HG03469 (cell line): ENCODE data around the gene HES5.

ENCODE experiments used
- ATAC-seq: cut with Tn5 transposase; IDR thresholded peaks from one replicate; pipeline ENCODE4 v1.9.1; 2021; ENCODE audit warnings: mild to moderate bottlenecking, moderate library complexity, moderate number of reproducible peaks; ENCODE audit not compliant: unreplicated experiment

HES5 gene

GRCh38 chr1:2483026-2483425 lies 47.0 kb downstream of the HES5 start:
- ATAC-seq, result no peak

- no peak for ATAC-seq
Observed at GRCh38 chr1:2482588-2482987, 47.5 kb downstream of the HES5 start.

- no peak for ATAC-seq
Observed at GRCh38 chr1:2481885-2482284, 48.2 kb downstream of the HES5 start.

- ATAC-seq, result no peak
Observed at GRCh38 chr1:2480986-2481364, 49.1 kb downstream of the HES5 start.

DNA sequence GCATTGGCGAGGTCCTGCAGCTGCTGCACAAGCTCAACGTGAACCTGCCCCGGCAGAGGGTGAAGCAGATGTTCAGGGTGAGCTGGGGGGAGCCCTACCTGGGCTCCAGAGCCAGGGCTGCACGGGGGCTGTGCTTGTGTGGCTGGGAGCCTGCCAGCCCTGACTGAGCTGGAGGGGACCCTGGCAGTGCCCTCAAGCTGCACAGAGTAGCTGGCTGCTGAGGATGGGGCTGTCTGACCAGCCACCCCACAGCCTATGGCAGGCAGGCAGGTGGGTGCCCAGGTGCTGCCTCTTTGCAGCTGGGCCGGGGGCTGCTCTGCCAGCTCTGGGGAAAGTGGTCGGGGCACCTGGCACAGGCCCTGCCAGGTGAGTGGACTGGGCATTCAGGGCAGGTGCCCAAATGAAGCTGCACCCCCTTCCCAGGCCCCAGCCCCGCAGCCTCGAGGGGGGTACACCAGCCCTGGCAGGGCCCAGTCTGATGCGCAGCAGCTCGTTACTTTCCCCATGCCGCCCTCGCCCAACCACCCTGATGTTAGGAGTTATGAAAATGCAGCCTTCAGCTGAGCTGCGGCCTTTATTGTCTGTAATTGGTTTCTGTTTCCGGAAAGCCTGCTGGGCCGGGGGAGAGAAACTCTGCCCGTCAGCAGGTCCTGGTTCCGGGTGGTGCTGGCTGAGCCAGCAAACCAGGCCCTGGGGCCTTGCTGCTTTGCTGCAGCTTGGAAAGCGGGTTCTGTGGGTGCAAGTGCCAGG lies 49.7 kb downstream of the HES5 start:
- no peak for ATAC-seq

- ATAC-seq, result no peak
Observed at GRCh38 chr1:2479618-2480017, 50.4 kb downstream of the HES5 start.

DNA sequence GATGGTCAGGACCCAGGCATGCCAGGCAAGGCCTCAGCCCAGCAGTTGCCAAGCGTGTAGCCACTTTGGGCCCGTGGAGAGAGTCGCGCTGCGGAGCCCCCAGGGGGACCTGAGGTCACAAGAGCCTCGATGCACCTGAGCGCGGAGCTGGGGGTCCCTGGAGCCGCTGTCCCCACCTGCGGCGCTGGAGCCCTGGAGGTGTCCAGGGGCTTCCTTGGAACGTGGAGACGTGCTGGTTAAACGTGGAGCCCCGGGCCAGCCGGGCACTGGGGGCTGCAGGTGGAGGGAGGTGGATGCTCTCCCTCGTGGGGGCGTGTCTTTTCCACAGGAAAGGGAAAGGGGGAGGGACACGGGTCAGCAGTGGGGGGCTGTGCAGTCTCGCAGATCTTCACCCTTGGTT lies 50.9 kb downstream of the HES5 start:
- no peak for ATAC-seq
